Measurements from ENCODE around the gene ERICH4.
"Not testable (repeated sequence)": the region's sequence is repeated elsewhere in the genome, so short reads cannot be mapped to it uniquely, and the experiment has no call there.

Gene ERICH4

DNA sequence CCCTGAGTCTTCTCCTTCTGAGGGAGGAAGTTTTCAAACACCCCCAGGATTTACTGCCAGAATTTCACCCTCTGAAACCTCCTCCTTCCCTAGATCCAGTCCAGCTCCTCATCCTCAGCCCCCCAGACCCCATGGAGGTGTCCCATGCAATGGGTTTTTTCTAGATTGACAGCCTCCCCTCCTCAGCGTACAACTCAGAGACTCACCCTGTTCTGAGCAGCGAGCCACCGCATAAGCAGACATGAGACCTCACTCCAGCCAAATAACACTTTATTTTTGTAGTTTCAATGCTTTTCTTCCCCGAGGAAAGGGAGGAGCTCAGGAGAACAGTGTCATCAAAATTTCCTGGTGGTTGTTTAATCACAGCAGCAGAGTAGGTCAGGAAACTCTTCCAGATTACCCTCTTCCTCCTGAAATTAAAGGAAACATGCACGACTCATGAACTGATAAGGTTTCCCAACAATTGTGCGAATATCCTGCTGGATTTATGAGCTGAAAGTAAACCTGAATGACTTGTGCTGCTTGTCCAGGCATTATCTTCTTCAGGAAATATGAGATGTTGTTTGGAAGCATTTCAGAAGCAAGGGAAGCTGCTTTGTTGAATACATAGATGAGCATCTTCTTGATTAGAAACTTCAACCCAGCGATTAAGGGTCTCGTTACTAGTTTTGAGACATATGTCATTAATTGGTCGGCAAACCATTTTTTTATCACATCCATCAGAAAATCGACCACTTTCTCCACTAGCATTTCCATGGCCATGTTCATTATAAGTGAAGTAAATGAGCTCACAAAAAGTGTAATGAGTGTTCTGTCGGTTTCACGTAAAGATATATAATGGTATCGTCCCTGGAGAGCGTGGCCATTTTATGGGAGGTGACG is 36.2 kb downstream of the ERICH4 start:
- DNase-seq = no peak

DNA sequence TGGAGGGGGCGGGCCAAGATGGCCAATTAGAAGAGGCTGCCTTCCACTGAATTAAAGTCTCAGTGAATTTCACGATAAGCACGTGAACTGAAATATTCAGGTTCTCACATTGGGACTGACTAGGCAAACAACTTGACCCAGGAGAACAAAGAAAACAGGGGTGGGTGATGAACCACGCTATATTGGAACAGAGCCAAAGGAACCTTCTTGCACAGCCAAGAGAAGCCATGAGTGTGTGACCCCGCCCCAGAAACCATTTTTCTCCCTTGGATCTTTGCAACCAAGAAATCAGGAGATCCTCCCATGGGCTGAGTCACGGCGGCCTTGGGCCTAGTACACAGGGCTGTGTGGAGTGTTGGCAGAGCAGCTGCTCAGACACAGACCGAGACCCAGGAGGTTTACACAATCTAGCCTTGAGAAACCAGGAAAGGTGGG is 36.8 kb downstream of the ERICH4 start:
- DNase-seq = no peak

DNA sequence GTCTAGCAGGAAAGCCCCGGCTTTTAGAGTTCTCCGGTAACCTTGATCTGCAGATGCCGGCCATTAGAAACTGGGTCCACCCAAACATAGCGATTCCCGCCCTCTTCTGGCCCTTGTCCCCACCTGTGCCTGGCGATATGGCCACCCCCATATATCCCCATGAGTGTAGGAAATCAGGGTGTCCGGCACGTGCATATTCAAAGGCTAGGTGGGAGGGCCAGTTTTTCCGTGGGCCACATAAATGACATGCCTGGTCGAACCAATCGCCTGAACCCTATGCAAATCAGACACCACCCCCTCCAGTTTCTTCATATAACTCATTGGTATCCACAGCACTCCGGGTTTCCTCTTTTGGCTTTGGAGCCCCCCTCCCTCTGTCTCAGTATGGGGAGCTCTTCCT is 37.4 kb downstream of the ERICH4 start:
- DNase-seq = no peak

DNA sequence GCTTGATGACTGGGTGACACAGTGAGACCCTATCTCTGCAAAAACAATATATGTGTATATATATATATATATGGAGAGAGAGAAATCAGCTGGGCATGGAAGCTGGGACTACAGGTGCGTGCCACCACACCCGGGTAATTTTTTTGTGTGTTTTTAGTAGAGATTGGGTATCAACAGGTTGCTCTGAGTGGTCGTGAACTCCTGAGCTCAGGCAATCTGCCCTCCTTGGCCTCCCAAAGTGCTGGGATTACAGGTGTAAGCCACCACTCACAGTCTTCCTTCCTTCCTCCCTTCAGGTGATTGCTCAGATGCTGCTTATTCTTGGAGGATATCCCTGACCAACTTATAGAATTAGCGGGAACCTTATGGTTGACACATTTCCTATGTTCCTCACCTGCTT is 41.9 kb downstream of the ERICH4 start:
- DNase-seq = no peak

DNA sequence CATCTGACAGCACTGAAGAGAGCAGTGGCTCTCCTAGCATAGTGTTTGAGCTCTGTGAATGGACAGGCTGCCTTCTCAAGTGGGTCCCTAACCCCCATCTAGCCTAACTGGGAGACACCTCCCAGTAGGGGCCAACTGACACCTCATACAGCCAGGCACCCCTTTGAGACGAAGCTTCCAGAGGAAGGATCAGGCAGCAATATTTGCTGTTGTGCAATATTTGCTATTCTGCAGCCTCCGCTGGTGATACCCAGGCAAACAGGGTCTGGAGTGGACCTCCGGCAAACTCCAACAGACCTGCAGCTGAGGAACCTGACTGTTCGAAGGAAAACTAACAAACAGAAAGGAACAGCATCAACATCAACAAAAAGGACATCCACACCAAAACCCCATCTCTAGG is 44.0 kb downstream of the ERICH4 start:
- DNase-seq = not testable (repeated sequence)

DNA sequence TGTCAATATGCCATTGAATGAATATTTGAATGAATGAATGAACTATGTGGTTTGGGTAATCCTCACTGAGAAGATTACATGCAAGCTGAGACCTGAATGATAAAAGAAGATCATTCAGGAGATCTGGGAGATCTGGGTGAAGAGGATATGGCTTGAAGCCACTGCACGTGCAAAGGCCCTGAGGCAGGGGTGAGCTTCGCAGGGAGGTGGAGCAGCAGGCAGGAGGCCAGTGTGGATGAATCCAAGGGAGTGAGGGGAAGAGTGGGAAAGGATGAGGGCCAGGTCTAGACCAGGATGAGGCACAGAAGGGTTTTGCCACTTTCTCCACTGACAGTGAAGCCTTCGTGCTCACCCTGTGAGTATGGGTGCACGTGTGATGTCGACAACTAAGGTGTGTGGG is 49.9 kb downstream of the ERICH4 start:
- no peak for DNase-seq

Measured in CD4-positive, alpha-beta T cell treated with Interleukin-12 subunit alpha and Interleukin-12 subunit beta, for 1 hour (primary cell).